GM23338 (cell line): ENCODE data around the gene GNG7. TPM values are rescaled to one million over a fixed set of nuclear protein-coding genes. Genes with fewer than 3 reads are reported as not detected.
A peak's percentile ranks its signal among the peaks of the same experiment; 100 is the strongest.

Experiments
- ATAC-seq: fragments of 200-7000 bp; cut with Tn5 transposase; 3 replicates; pipeline ENCODE4 v1.9.1; 2020
- DNase-seq: peaks from one replicate; pipeline ENCODE4 v3.0.0-alpha.2; 2015; ENCODE audit warnings: low spot score
- H2AFZ ChIP-seq: fragments of 200-600 bp; sonication (generic); 2 replicates; pipeline ENCODE4 v1.8.0; 2016; ENCODE audit warnings: antibody characterized with exemption, mild to moderate bottlenecking, moderate library complexity
- H3F3A ChIP-seq: fragments of 200-600 bp; sonication (generic); replicated peaks from 2 replicates; pipeline ENCODE4 v1.8.0; 2017; ENCODE audit warnings: antibody characterized with exemption, mixed run types, low read depth
- H3K27ac ChIP-seq: fragments of 200-600 bp; sonication (generic); 2 replicates; pipeline ENCODE4 v1.6.1; 2016; ENCODE audit warnings: low read depth
- H3K27me3 ChIP-seq: fragments of 200-600 bp; sonication (generic); 2 replicates; pipeline ENCODE4 v1.8.0; 2016; ENCODE audit warnings: mild to moderate bottlenecking, mixed run types, moderate library complexity; ENCODE audit not compliant: insufficient read depth
- H3K36me3 ChIP-seq: fragments of 200-600 bp; sonication (generic); 2 replicates; pipeline ENCODE4 v1.8.0; 2016; ENCODE audit warnings: mild to moderate bottlenecking; ENCODE audit not compliant: insufficient read depth
- H3K4me1 ChIP-seq: fragments of 200-600 bp; sonication (generic); 2 replicates; pipeline ENCODE4 v1.8.0; 2016; ENCODE audit warnings: mild to moderate bottlenecking, moderate library complexity; ENCODE audit not compliant: insufficient read depth
- H3K4me2 ChIP-seq: fragments of 200-600 bp; sonication (generic); 2 replicates; pipeline ENCODE4 v1.7.1; 2017; ENCODE audit warnings: mixed run types
- H3K4me3 ChIP-seq: fragments of 200-600 bp; sonication (generic); 2 replicates; pipeline ENCODE4 v1.6.1; 2016; ENCODE audit warnings: mixed run types
- H3K79me2 ChIP-seq: fragments of 200-600 bp; sonication (generic); replicated peaks from 2 replicates; pipeline ENCODE4 v1.8.0; 2017; ENCODE audit warnings: mild to moderate bottlenecking; ENCODE audit not compliant: insufficient read depth
- H3K9me2 ChIP-seq: fragments of 200-600 bp; sonication (generic); 2 replicates; pipeline ENCODE4 v1.8.0; 2017; ENCODE audit not compliant: insufficient read depth
- H4K20me1 ChIP-seq: fragments of 200-600 bp; sonication (generic); replicated peaks from 2 replicates; pipeline ENCODE4 v1.8.0; 2017; ENCODE audit warnings: mild to moderate bottlenecking; ENCODE audit not compliant: insufficient read depth
- H3K27ac Mint-ChIP-seq: 2 replicates; pipeline ENCODE4 v1.8.0; 2020; ENCODE audit warnings: inconsistent platforms, mild to moderate bottlenecking, moderate library complexity, mixed read lengths
- H3K27me3 Mint-ChIP-seq: 3 replicates; pipeline ENCODE4 v1.8.0; 2022; ENCODE audit warnings: low read depth, mild to moderate bottlenecking, moderate library complexity, mixed read lengths, inconsistent platforms; ENCODE audit not compliant: insufficient read depth, poor library complexity
- H3K36me3 Mint-ChIP-seq: 3 replicates; pipeline ENCODE4 v1.8.0; 2021; ENCODE audit warnings: low read depth, mild to moderate bottlenecking, inconsistent platforms, moderate library complexity, mixed read lengths
- H3K4me1 Mint-ChIP-seq: 3 replicates; pipeline ENCODE4 v1.8.0; 2020; ENCODE audit warnings: mild to moderate bottlenecking, inconsistent platforms, mixed read lengths
- H3K4me3 Mint-ChIP-seq: 3 replicates; pipeline ENCODE4 v1.8.0; 2021; ENCODE audit warnings: moderate library complexity, mild to moderate bottlenecking, inconsistent platforms, mixed read lengths
- H3K9me3 Mint-ChIP-seq: 3 replicates; pipeline ENCODE4 v1.8.0; 2020; ENCODE audit warnings: moderate library complexity, mild to moderate bottlenecking, inconsistent platforms, mixed read lengths
- EZH2 ChIP-seq: fragments of 200-600 bp; sonication (generic); IDR thresholded peaks from one replicate; pipeline ENCODE4 v1.8.0; 2017; ENCODE audit warnings: antibody characterized with exemption, mild to moderate bottlenecking, low read depth; ENCODE audit not compliant: unreplicated experiment
- JUNB ChIP-seq: IDR thresholded peaks from one replicate; pipeline ENCODE4 v1.6.1; 2016; ENCODE audit warnings: antibody characterized with exemption; ENCODE audit not compliant: unreplicated experiment
- NANOG ChIP-seq: IDR thresholded peaks from 2 replicates; pipeline ENCODE4 v1.6.1; 2016; ENCODE audit warnings: antibody characterized with exemption, borderline replicate concordance
- STAT1 ChIP-seq: IDR thresholded peaks from one replicate; pipeline ENCODE4 v1.6.1; 2016; ENCODE audit warnings: antibody characterized with exemption; ENCODE audit not compliant: unreplicated experiment
- ZNF114 ChIP-seq: fragments of 250-450 bp; sonication (Bioruptor Pico); IDR thresholded peaks from 2 replicates; pipeline ENCODE4 v1.5.0; 2020; ENCODE audit warnings: mild to moderate bottlenecking, moderate library complexity
- ZNF331 ChIP-seq: fragments of 250-450 bp; sonication (Bioruptor Pico); IDR thresholded peaks from 2 replicates; pipeline ENCODE4 v1.5.0; 2020; ENCODE audit warnings: low read depth, mild to moderate bottlenecking, moderate library complexity
- polyA plus RNA-seq: library from polyadenylated mRNA; unstranded; fragments of >200 nt; fragmentation: Nextera tagmentation; extraction: Ambion mirVana; gene quantifications from 2 replicates; pipeline ENCODE4 v1.2.1, GENCODE V29; 2016
- total RNA-seq: library from RNA; depleted of rRNA; stranded (reverse); fragments of >200 nt; shearing (Covaris generic); gene quantifications from 2 replicates; pipeline ENCODE4 v1.2.3, GENCODE V29; 2014
- TF ChIP-seq, protein P1 (sequence below), 2 experiments: fragments of 200-600 bp in 1 of 2; sonication (generic) in 1 of 2; conservative IDR thresholded peaks; 2 replicates each; pipeline versions ENCODE4 v1.5.1 to v1.6.1; 2016 to 2017; ENCODE audit warnings: antibody characterized with exemption in 2 of 2, low read depth in 2 of 2, mild to moderate bottlenecking in 2 of 2, moderate library complexity in 1 of 2
- TF ChIP-seq, protein P2 (sequence below): IDR thresholded peaks from 2 replicates; pipeline ENCODE4 v1.6.1; 2016; ENCODE audit warnings: antibody characterized with exemption
- TF ChIP-seq, protein P3 (sequence below): IDR thresholded peaks from one replicate; pipeline ENCODE4 v1.6.1; 2018; ENCODE audit warnings: antibody characterized with exemption; ENCODE audit not compliant: unreplicated experiment

Gene GNG7
- total and polyA plus RNA-seq, 2 experiments from 2014 or later = 5.1 to 5.4 TPM

DNA sequence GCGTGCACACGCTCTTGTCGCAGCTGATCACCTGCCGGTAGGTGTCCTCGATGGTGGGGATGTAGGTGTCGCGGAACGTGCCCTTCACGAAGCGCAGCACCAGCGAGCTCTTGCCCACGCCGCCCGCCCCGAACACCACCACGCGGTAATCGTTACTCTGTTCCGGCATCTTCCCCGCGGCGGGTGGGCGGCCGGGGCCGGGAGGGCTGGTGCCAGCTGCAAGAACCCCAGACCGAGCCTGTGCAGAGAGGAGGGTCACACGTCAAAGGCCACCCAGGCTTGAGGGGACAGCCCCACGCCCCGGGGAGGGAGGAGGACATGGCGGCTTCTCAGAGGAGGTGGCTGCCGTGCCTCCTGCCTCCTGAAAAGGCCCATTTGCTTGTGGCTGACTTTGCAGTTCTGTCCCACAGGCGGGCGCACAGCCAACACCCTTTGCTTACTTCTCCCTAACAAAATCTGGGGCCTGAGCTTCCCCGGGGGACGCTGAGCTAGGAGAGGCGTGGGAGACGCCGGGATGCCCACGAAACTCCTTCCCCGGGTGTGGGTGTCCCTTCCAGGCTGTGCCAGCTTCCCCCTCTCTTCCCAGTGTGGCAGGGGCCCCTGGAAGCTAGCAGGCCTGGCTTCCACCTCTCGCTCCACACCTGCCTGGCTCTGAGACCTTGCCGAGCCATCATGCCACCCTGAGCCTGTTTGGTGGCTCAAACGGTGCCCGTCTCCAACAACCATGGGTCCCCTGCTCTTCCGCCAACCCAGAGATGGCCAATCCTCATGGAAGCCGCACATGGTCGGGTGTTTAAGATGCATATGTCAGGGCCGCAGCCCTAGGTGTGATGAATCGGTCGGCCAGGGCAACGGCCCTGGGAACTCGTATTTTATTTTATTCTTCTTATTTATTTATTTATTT is 15.4 kb upstream of the GNG7 start (continued):
- TF ChIP-seq STAT1 (no peak), EZH2 (no peak), JUNB (no peak)
- TF ChIP-seq, protein P1, sequence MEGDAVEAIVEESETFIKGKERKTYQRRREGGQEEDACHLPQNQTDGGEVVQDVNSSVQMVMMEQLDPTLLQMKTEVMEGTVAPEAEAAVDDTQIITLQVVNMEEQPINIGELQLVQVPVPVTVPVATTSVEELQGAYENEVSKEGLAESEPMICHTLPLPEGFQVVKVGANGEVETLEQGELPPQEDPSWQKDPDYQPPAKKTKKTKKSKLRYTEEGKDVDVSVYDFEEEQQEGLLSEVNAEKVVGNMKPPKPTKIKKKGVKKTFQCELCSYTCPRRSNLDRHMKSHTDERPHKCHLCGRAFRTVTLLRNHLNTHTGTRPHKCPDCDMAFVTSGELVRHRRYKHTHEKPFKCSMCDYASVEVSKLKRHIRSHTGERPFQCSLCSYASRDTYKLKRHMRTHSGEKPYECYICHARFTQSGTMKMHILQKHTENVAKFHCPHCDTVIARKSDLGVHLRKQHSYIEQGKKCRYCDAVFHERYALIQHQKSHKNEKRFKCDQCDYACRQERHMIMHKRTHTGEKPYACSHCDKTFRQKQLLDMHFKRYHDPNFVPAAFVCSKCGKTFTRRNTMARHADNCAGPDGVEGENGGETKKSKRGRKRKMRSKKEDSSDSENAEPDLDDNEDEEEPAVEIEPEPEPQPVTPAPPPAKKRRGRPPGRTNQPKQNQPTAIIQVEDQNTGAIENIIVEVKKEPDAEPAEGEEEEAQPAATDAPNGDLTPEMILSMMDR (conservative IDR thresholded peaks at IDR 0.05; ENCODE audit: low read depth in 2 of 2) = no peak

DNA sequence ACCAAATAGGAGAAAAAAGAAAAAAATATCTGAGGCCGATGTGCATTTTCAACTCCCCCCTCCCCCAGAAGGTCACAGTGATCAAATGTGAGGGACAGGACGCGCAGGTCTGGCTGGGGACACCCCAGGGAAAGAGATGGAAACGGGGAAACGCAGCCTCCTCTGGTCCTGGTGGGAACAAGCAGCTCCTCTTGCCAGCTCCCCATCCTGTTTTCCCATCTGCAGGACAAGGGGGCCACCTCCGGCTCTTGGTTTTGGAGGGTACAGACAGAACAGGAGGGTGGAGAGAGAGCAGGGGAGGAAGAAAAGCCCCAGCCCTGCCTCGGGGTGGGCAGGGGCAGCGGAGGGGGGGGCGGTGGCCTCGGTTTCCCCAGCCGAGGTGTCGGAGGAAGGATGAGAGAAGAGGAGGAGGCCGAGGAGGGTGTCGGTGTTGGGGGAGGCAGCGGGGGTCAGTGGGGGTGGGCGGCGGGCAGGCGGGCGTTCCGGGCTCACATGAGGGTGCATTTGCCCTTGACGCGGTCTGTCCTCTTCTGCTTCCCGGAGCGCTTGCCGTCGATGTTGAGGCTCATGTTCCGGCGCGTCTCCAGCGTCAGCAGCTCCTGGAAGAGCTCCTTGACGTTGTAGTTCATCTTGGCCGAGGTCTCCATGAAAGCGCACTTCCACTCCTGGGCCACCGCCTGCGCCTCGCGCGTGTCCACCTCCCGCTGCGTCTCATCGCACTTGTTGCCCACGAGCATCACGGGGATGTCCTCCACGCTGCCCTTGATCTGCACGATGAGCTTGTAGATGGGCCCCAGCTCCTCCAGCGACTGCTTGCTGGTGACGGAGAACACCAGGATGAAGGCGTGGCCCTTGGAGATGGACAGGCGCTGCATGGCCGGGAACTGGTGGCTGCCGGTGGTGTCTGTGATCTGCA is 14.5 kb upstream of the GNG7 start:
- H3K4me3 Mint-ChIP-seq = no peak overlapping the region
- H3K27me3 Mint-ChIP-seq = peaks cover 14% of the 10 kb centered on the region
- Histone ChIP-seq H3K9me2 (no peaks in the 10 kb centered on the region), H3K27ac (no peak overlapping the region), H4K20me1 (no peaks in the 10 kb centered on the region), H3K4me2 (no peak overlapping the region), H3K36me3 (no peaks in the 10 kb centered on the region), H3K4me1 (peaks cover 12% of the 10 kb centered on the region; the same call in 1 of the 2 replicates), H2AFZ (no peak overlapping the region), H3F3A (0 out of 2 replicates have a peak, but pooled peaks cover 5% of the 10 kb centered on the region), H3K79me2 (no peaks in the 10 kb centered on the region), H3K4me3 (no peak overlapping the region), H3K27me3 (0 out of 2 replicates have a peak, but pooled peaks cover 4% of the 10 kb centered on the region)
- DNase-seq = peak; percentile 20
- ATAC-seq = no peak
- peaks cover 12% of the 10 kb centered on the region for H3K9me3 Mint-ChIP-seq
- peaks cover 11% of the 10 kb centered on the region for H3K4me1 Mint-ChIP-seq
- H3K36me3 Mint-ChIP-seq = peaks cover 20% of the 10 kb centered on the region
- H3K27ac Mint-ChIP-seq = no peak overlapping the region
- no peak for TF ChIP-seq ZNF331 (CRISPR knock-in tag)
- TF ChIP-seq, protein P2, sequence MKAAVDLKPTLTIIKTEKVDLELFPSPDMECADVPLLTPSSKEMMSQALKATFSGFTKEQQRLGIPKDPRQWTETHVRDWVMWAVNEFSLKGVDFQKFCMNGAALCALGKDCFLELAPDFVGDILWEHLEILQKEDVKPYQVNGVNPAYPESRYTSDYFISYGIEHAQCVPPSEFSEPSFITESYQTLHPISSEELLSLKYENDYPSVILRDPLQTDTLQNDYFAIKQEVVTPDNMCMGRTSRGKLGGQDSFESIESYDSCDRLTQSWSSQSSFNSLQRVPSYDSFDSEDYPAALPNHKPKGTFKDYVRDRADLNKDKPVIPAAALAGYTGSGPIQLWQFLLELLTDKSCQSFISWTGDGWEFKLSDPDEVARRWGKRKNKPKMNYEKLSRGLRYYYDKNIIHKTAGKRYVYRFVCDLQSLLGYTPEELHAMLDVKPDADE = no peak
- TF ChIP-seq NANOG = no peak
- no peak for TF ChIP-seq ZNF114 (CRISPR knock-in tag)
- TF ChIP-seq, protein P3, sequence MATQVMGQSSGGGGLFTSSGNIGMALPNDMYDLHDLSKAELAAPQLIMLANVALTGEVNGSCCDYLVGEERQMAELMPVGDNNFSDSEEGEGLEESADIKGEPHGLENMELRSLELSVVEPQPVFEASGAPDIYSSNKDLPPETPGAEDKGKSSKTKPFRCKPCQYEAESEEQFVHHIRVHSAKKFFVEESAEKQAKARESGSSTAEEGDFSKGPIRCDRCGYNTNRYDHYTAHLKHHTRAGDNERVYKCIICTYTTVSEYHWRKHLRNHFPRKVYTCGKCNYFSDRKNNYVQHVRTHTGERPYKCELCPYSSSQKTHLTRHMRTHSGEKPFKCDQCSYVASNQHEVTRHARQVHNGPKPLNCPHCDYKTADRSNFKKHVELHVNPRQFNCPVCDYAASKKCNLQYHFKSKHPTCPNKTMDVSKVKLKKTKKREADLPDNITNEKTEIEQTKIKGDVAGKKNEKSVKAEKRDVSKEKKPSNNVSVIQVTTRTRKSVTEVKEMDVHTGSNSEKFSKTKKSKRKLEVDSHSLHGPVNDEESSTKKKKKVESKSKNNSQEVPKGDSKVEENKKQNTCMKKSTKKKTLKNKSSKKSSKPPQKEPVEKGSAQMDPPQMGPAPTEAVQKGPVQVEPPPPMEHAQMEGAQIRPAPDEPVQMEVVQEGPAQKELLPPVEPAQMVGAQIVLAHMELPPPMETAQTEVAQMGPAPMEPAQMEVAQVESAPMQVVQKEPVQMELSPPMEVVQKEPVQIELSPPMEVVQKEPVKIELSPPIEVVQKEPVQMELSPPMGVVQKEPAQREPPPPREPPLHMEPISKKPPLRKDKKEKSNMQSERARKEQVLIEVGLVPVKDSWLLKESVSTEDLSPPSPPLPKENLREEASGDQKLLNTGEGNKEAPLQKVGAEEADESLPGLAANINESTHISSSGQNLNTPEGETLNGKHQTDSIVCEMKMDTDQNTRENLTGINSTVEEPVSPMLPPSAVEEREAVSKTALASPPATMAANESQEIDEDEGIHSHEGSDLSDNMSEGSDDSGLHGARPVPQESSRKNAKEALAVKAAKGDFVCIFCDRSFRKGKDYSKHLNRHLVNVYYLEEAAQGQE = no peak
